ENCODE data around the gene AKNA. TPM values are rescaled to one million over a fixed set of nuclear protein-coding genes. Genes with fewer than 3 reads are reported as not detected.

The AKNA gene
- total and polyA plus RNA-seq, 4 donors = 29.5 to 79.5 (median 48.6) TPM

DNA sequence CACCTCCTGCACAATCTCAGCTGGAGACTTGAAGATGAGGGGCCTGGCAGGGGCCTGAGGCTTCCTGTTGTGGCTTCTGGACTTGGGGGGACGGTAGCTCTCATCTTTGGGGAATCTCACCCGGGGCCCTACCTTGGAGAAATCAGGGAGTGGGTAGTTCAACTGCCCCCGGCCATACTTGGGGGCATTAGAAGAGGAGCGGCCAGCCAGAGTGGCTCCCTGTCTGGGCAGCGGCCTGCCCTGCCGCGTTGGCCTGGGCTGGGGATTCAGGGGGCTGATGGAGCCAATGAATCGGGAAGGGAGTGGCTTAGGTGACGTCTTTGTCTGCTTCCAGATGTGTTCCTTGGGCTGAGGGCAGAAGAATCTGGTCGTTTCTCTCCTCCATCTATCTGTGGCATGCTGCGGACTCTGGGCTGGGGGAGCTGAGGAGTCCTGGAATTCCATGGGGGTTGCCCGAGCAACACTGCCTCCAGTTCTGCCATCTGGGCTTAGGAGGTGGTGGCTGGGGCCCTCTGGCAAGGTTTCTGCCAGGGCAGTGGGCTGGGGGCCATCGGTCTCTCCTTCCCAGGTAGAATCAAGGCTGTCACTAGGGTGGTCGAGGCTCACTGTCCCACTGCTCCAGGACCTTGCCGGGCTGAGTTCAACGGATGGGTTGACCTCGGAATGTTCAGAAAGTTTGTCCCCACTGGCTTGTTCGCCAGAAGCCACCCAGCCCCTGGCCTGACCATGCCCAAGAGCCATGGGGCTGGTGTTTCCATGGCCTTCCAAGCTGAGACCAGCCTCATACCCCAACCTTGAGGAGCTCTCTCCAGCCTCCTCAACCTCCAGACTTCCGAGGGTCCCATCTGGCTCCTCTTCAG lies 11.0 kb downstream of the AKNA start:
- Histone ChIP-seq H3K9me3 (ENCODE audit: control insufficient read depth in 4 of 4, insufficient read depth in 3 of 4, low read length in 3 of 4) (no peaks in the 10 kb centered on the region), H3K9ac (ENCODE audit: insufficient read depth in 1 of 2, low read length in 2 of 2) (no peak overlapping the region), H3K4me3 (no peak overlapping the region), H3K27ac (ENCODE audit: low read depth in 1 of 2, low read length in 1 of 2) (no peak overlapping the region), H3K4me1 (ENCODE audit: control insufficient read depth in 5 of 5, insufficient read depth in 5 of 5, low read length in 5 of 5) (peaks cover 0 to 9% (median 4%) of the 10 kb centered on the region in 5 donors), H3K27me3 (ENCODE audit: control insufficient read depth in 3 of 3, insufficient read depth in 3 of 3, low read length in 2 of 3) (no peaks in the 10 kb centered on the region), H3K36me3 (ENCODE audit: control insufficient read depth in 4 of 4, insufficient read depth in 4 of 4, low read length in 4 of 4) (peaks cover 0 to 46% (median 35%) of the 10 kb centered on the region in 4 donors)
- no peak for DNase-seq
- WGBS, 2 donors = 93 to 94% methylated on average over 19 of the region's 19 CpGs
- ATAC-seq (ENCODE audit: insufficient read depth, low FRiP score) = no peak
- TF ChIP-seq, protein P1, sequence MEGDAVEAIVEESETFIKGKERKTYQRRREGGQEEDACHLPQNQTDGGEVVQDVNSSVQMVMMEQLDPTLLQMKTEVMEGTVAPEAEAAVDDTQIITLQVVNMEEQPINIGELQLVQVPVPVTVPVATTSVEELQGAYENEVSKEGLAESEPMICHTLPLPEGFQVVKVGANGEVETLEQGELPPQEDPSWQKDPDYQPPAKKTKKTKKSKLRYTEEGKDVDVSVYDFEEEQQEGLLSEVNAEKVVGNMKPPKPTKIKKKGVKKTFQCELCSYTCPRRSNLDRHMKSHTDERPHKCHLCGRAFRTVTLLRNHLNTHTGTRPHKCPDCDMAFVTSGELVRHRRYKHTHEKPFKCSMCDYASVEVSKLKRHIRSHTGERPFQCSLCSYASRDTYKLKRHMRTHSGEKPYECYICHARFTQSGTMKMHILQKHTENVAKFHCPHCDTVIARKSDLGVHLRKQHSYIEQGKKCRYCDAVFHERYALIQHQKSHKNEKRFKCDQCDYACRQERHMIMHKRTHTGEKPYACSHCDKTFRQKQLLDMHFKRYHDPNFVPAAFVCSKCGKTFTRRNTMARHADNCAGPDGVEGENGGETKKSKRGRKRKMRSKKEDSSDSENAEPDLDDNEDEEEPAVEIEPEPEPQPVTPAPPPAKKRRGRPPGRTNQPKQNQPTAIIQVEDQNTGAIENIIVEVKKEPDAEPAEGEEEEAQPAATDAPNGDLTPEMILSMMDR (IDR thresholded peaks at IDR 0.05; ENCODE audit: control extremely low read depth, extremely low read depth) = no peak

DNA sequence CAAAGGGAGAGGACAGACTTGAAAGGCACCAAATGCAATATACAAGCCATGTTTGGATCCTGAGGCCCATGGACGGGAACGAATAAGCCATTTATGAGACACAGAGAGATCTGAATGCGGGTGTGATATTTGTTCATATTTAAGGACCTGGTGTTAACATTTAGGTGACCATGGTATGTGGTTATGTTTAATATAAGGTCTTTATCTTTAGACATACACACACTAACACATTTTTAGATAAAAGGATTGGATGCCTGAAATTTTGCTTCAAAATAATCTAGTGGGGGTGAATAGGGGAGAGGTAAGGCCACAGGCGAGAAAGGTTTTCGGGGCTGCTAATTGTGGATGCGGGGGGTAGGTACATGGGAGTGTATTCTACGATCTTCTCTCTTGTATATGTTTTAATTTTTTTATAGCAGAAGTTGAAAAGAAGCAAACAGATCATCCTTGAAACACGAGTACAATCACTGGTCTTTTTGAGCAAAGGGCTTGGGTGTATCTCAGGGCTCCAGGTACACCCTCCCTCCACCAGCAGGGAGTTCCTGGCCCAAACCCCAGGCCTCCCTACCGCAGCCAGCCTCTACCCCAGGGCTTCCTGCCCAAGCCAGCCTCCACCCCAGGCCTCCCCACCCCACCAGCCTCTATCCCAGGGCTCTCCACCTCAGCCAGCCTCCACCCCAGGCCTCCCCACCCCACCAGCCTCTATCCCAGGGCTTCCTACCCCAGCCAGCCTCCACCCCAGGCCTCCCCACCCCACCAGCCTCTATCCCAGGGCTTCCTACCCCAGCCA lies 12.2 kb downstream of the AKNA start:
- Histone ChIP-seq H3K27me3 (ENCODE audit: control insufficient read depth in 3 of 3, insufficient read depth in 3 of 3, low read length in 2 of 3) (no peaks in the 10 kb centered on the region), H3K4me3 (no peak overlapping the region), H3K4me1 (ENCODE audit: control insufficient read depth in 5 of 5, insufficient read depth in 5 of 5, low read length in 5 of 5) (peaks cover 0 to 17% (median 4%) of the 10 kb centered on the region in 5 donors), H3K9me3 (ENCODE audit: control insufficient read depth in 4 of 4, insufficient read depth in 3 of 4, low read length in 3 of 4) (no peaks in the 10 kb centered on the region), H3K36me3 (ENCODE audit: control insufficient read depth in 4 of 4, insufficient read depth in 4 of 4, low read length in 4 of 4) (peaks cover 0 to 48% (median 35%) of the 10 kb centered on the region in 4 donors), H3K9ac (ENCODE audit: insufficient read depth in 1 of 2, low read length in 2 of 2) (no peak overlapping the region), H3K27ac (ENCODE audit: low read depth in 1 of 2, low read length in 1 of 2) (peak overlapping the region in 1 of 2 donors; percentile 20)
- 83 to 87% methylated on average over 9 of the region's 9 CpGs for WGBS, 2 donors
- no peak for ATAC-seq (ENCODE audit: insufficient read depth, low FRiP score)
- DNase-seq = no peak
- TF ChIP-seq, protein P1 (IDR thresholded peaks at IDR 0.05; ENCODE audit: control extremely low read depth, extremely low read depth) = no peak

DNA sequence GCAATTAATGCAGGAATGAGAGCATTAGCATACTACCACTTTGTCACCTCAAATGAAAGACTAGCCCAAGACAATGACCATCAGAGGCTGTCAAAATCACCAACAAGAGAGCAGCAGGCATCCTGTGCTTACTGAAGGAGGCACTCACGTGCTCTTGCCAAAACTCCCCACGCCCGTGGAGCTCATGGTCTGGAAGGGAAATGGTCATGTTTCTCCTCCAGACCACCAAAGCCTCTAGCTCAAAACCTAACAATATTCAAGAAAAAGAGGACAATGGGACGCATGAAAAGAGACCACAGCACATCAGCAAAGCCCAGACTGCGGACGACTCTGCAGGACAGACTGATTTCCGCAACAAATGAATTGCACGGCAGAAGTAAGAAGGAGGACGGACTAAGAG lies 12.8 kb downstream of the AKNA start:
- TF ChIP-seq, protein P1 (IDR thresholded peaks at IDR 0.05; ENCODE audit: control extremely low read depth, extremely low read depth) = no peak
- DNase-seq (no peak), ATAC-seq (ENCODE audit: insufficient read depth, low FRiP score) (no peak)
- Histone ChIP-seq H3K27me3 (ENCODE audit: control insufficient read depth in 3 of 3, insufficient read depth in 3 of 3, low read length in 2 of 3) (no peaks in the 10 kb centered on the region), H3K4me1 (ENCODE audit: control insufficient read depth in 5 of 5, insufficient read depth in 5 of 5, low read length in 5 of 5) (peaks cover 0 to 17% (median 4%) of the 10 kb centered on the region in 5 donors), H3K9me3 (ENCODE audit: control insufficient read depth in 4 of 4, insufficient read depth in 3 of 4, low read length in 3 of 4) (no peaks in the 10 kb centered on the region), H3K4me3 (no peak overlapping the region), H3K9ac (ENCODE audit: insufficient read depth in 1 of 2, low read length in 2 of 2) (no peak overlapping the region), H3K27ac (ENCODE audit: low read depth in 1 of 2, low read length in 1 of 2) (no peak overlapping the region), H3K36me3 (ENCODE audit: control insufficient read depth in 4 of 4, insufficient read depth in 4 of 4, low read length in 4 of 4) (peaks cover 0 to 42% (median 35%) of the 10 kb centered on the region in 4 donors)
- 60 to 75% methylated on average over 9 of the region's 9 CpGs for WGBS, 2 donors

All from lung (tissue), 12 donors.